ENCODE measurements around the gene SENP3. TPM values are rescaled to one million over a fixed set of nuclear protein-coding genes. Genes with fewer than 3 reads are reported as not detected.

The SENP3 gene
- total RNA-seq, 2 donors from 2014 or later, result 71.5 to 82.3 TPM

DNA sequence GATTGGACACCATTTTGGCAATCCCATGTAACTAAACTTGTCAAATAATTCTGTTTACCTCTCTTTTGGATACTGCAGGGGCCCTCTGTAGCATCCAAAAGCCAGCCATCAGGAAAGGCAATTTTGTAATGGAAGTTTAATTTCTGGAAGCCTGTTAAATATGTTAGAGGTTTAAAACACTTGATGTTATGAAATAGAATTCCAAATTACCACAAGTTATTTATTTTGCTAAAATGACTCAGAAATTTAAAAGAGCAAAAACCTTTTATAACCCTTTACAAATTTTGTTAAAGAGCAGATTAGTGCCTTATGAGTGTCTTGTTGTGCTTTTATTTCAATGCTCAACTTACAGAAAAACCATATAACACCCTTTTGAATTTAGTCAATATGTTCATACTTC, 32.9 kb upstream of the SENP3 start:
- no peak for DNase-seq
- no peaks in the 10 kb centered on the region for H3K36me3 ChIP-seq (ENCODE audit: control insufficient read depth, insufficient read depth, low read length)
- Mint-ChIP-seq H3K4me1 (no peaks in the 10 kb centered on the region), H3K9me3 (peaks cover 50% of the 10 kb centered on the region), H3K27me3 (ENCODE audit: insufficient read depth) (peaks cover 15% of the 10 kb centered on the region), H3K36me3 (ENCODE audit: low read depth) (no peaks in the 10 kb centered on the region), H3K27ac (no peak overlapping the region), H3K4me3 (no peak overlapping the region)
- TF ChIP-seq CTCF (conservative IDR thresholded peaks at IDR 0.05), result no peak
- peaks cover 30% of the 10 kb centered on the region for H3K9me3 ChIP-seq (ENCODE audit: control insufficient read depth, low read length)
- no peak overlapping the region for H3K4me3 ChIP-seq (ENCODE audit: low read length)
- H3K4me1 ChIP-seq (ENCODE audit: control insufficient read depth, insufficient read depth, low read length), result no peaks in the 10 kb centered on the region
- no peaks in the 10 kb centered on the region for H3K27me3 ChIP-seq (ENCODE audit: control insufficient read depth, insufficient read depth, low read length, poor library complexity, severe bottlenecking)
- no peak overlapping the region for H3K27ac ChIP-seq (ENCODE audit: low read depth, low read length)
- H3K9ac ChIP-seq (ENCODE audit: extremely low read depth, low read length, poor library complexity, severe bottlenecking), result no peak overlapping the region

DNA sequence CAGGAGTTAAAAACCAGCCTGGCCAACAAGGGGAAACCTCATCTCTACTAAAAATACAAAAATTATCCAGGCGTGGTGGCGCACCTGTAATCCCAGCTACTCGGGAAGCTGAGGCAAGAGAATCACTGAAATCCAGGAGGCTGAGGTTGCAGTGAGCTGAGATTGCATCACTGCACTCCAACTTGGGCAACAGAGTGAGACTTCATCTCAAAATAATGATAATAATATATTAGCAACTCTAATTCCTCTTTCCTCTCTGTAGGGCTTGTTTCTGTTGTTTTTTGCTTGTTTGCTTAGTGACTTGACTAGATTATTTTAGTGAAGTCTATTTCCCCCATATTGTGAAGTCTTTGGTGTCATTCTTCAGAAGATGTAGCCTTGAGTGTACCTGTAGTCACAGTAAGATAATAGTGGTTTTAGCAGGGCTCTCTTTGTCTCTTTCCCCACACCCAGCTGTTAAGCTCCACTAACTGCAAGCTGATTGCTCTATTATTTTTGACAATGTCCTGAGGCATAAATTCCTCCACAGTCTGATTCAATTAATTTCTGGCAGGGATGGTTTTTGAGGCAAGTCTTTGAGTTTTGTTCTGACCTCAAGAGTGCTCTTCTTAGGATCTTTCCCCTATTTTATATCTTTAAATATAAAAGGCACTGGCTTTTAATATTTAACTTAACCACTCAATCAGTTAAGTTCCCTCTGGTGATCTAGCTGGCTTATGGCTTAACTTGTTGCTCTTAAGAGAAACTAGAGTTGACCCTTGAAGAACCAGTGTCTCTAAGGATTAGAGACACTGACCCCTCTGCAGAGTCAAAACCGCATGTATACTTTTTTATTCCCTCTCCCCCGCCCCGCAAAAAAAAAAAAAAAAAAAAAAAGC, 31.5 kb upstream of the SENP3 start:
- H3K27me3 Mint-ChIP-seq (ENCODE audit: insufficient read depth), result peaks cover 18% of the 10 kb centered on the region
- H3K4me1 ChIP-seq (ENCODE audit: control insufficient read depth, insufficient read depth, low read length), result no peaks in the 10 kb centered on the region
- H3K36me3 Mint-ChIP-seq (ENCODE audit: low read depth), result no peaks in the 10 kb centered on the region
- DNase-seq, result no peak
- H3K36me3 ChIP-seq (ENCODE audit: control insufficient read depth, insufficient read depth, low read length), result no peaks in the 10 kb centered on the region
- H3K9me3 Mint-ChIP-seq, result peaks cover 44% of the 10 kb centered on the region
- H3K27me3 ChIP-seq (ENCODE audit: control insufficient read depth, insufficient read depth, low read length, poor library complexity, severe bottlenecking), result no peaks in the 10 kb centered on the region
- peaks cover 30% of the 10 kb centered on the region for H3K9me3 ChIP-seq (ENCODE audit: control insufficient read depth, low read length)
- no peak overlapping the region for H3K27ac ChIP-seq (ENCODE audit: low read depth, low read length)
- no peak for TF ChIP-seq CTCF (conservative IDR thresholded peaks at IDR 0.05)
- no peak overlapping the region for H3K9ac ChIP-seq (ENCODE audit: extremely low read depth, low read length, poor library complexity, severe bottlenecking)
- no peaks in the 10 kb centered on the region for H3K4me1 Mint-ChIP-seq
- H3K27ac Mint-ChIP-seq, result no peak overlapping the region
- no peak overlapping the region for H3K4me3 ChIP-seq (ENCODE audit: low read length)
- H3K4me3 Mint-ChIP-seq, result no peak overlapping the region
- 79 to 98% methylated on average over 3 to 4 of the region's 6 CpGs for WGBS, 2 experiments (ENCODE audit: insufficient coverage in 1 of 2, insufficient read length in 1 of 2)

- Histone ChIP-seq H3K4me1 (ENCODE audit: control insufficient read depth, insufficient read depth, low read length) (no peaks in the 10 kb centered on the region), H3K27ac (ENCODE audit: low read depth, low read length) (no peak overlapping the region), H3K4me3 (ENCODE audit: low read length) (no peak overlapping the region), H3K9me3 (ENCODE audit: control insufficient read depth, low read length) (peaks cover 11% of the 10 kb centered on the region), H3K27me3 (ENCODE audit: control insufficient read depth, insufficient read depth, low read length, poor library complexity, severe bottlenecking) (peaks cover 5% of the 10 kb centered on the region), H3K9ac (ENCODE audit: extremely low read depth, low read length, poor library complexity, severe bottlenecking) (no peak overlapping the region), H3K36me3 (ENCODE audit: control insufficient read depth, insufficient read depth, low read length) (no peaks in the 10 kb centered on the region)
- TF ChIP-seq CTCF (conservative IDR thresholded peaks at IDR 0.05), result no peak
- 70 to 90% methylated on average over 3 of the region's 3 CpGs for WGBS, 2 experiments (ENCODE audit: insufficient coverage in 1 of 2, insufficient read length in 1 of 2)
- no peaks in the 10 kb centered on the region for H3K4me1 Mint-ChIP-seq
- H3K4me3 Mint-ChIP-seq, result no peak overlapping the region
- H3K27me3 Mint-ChIP-seq (ENCODE audit: insufficient read depth), result peaks cover 15% of the 10 kb centered on the region
- no peaks in the 10 kb centered on the region for H3K36me3 Mint-ChIP-seq (ENCODE audit: low read depth)
- H3K9me3 Mint-ChIP-seq, result peaks cover 21% of the 10 kb centered on the region
- DNase-seq, result no peak
- H3K27ac Mint-ChIP-seq, result no peak overlapping the region
Observed at GRCh38 chr17:7538050-7538449, 23.7 kb upstream of the SENP3 start.
